Fibroblast of the aortic adventitia (primary cell): ENCODE measurements around the gene SOHLH1. TPM values are rescaled to one million over a fixed set of nuclear protein-coding genes. Genes with fewer than 3 reads are reported as not detected.

Source experiments
- DNase-seq: peaks from one replicate; pipeline ENCODE4 v3.0.0-alpha.2; 2010; ENCODE audit warnings: low read depth
- H3K4me3 ChIP-seq: 2 replicates; pipeline ENCODE4 v1.5.1; 2011; ENCODE audit warnings: low read depth, mild to moderate bottlenecking, control low read depth, low read length, moderate library complexity
- total RNA-seq: library from RNA; depleted of rRNA; stranded (reverse); fragments of >200 nt; gene quantifications from 2 replicates; pipeline ENCODE4 v1.2.3, GENCODE V29; 2012; ENCODE audit warnings: low replicate concordance
- TF ChIP-seq, protein P1 (sequence below): IDR thresholded peaks from 2 replicates; pipeline ENCODE4 v1.5.1; 2011; ENCODE audit warnings: mild to moderate bottlenecking, low read length, control low read depth, inconsistent platforms; ENCODE audit not compliant: insufficient read depth

The SOHLH1 gene
- total RNA-seq, 1 donor = not detected

DNA sequence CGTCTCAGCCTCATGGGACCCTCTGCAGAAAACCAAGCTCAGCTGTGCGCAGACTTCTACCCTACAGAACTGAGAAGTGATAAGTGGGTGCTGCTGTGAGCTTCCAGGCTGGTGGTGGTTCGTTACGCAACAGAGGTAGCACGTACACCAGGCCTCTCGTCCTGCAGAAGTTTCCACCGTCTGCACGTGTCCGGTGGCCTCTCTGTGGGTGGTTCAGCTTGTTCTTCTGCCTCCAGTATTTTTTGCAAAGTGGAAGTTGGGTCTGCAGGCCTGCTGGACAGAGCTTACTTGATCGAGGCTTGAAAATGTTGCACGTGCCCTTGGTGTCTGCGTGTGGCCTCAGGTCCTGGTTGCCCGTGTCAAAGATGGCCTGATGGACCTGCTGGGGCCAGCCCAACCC lies 30.2 kb upstream of the SOHLH1 start:
- TF ChIP-seq, protein P1, sequence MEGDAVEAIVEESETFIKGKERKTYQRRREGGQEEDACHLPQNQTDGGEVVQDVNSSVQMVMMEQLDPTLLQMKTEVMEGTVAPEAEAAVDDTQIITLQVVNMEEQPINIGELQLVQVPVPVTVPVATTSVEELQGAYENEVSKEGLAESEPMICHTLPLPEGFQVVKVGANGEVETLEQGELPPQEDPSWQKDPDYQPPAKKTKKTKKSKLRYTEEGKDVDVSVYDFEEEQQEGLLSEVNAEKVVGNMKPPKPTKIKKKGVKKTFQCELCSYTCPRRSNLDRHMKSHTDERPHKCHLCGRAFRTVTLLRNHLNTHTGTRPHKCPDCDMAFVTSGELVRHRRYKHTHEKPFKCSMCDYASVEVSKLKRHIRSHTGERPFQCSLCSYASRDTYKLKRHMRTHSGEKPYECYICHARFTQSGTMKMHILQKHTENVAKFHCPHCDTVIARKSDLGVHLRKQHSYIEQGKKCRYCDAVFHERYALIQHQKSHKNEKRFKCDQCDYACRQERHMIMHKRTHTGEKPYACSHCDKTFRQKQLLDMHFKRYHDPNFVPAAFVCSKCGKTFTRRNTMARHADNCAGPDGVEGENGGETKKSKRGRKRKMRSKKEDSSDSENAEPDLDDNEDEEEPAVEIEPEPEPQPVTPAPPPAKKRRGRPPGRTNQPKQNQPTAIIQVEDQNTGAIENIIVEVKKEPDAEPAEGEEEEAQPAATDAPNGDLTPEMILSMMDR = no peak
- no peak overlapping the region for H3K4me3 ChIP-seq
- DNase-seq = no peak

DNA sequence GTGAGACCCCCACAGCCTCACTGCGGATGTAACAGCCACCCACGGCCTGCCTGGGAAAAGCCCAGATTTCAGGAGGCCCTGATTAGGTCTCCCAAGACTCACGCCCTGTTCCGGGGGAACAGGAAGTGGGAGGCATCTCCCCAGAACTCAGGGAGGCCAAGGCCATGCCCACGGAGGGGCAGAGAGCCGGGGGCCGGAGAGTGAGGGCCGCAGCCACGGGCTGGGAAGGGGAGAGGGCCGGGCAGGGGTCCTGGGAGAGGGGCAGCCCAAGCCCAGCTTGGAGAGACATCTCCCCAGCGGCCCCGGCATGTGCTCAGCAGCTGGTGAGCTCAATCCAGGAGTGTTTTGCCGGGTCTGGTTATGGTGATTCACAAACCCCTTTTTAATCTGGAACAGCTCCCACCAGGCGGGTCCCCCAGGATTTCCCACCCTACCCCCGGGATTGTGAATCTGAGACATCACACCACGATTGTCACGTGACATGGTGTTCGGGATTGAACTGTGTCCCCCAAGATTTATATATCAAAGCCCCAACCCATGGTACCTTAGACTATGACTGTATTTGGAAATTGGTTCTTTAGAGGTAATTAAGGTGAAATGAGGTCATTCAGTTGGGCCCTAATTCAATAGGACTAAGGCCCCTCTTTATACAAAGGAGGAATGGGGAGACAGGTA lies 29.3 kb upstream of the SOHLH1 start:
- TF ChIP-seq, protein P1 = no peak
- no peak overlapping the region for H3K4me3 ChIP-seq
- no peak for DNase-seq

DNA sequence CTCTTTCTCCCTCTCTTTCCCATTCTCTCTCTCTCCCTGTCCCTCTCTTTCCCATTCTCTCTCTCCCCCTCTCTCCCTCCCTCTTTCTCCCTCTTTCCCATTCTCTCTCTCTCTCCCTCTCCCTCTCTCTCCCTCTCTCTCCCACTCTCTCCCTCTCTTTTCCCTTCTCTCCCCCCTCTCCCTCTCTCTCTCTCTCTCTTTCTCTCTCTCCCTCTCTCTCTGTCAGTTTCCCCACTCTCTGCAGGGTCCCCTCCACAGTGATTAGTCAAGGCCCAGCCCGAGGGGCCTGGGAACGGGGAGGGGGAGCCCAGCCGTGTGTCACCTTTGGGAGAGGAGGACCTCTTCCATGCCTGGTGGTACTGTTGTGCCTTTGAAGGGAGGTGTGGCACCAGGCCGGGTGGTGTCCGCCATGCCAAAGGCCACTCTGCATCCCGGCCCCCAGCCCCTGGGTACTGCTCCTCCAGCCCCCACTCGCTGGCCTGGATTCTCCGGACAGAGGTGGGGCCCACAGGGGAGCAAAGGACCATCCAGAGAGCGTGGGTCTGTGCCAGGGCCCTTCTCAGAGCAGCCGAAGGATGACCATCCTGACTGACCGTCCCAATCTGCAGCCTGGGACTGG lies 28.1 kb upstream of the SOHLH1 start:
- H3K4me3 ChIP-seq = no peak overlapping the region
- no peak for DNase-seq
- TF ChIP-seq, protein P1 = no peak

DNA sequence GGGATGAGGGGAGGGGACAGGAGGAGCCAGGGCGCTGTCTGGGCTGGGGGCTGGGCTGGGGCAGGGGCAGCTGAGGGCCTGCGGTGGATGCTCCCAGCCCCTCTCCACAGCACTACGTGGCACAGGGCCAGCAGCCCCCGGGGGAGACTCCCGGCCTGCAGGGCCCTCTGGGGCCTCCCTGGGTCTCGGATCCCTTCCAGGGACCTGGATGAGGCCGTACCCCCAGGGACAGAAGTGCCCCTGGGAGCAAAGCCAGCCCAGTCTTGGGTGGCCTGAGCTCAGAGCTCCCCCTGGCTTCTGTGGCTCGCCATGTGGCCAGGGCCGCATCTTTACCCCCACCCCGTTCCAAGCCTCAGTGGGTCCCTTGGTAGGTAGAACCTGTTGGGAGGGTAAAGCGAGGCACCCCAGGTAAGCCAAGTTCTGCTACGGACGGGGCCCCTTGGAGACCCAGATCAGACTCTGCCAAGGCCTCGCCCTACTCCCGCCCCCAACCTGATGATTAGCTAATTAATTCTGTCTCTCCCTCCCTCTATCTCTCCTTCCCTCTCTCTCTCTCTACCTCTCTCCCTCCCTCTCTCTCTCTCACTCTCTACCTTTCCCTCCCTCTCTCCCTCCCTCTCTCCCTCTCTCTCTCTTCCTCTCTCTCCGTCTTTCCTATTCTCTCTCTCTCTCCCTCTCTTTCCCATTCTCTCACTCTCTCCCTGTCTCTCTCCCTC lies 27.0 kb upstream of the SOHLH1 start:
- no peak overlapping the region for H3K4me3 ChIP-seq
- no peak for DNase-seq
- TF ChIP-seq, protein P1 = no peak

DNA sequence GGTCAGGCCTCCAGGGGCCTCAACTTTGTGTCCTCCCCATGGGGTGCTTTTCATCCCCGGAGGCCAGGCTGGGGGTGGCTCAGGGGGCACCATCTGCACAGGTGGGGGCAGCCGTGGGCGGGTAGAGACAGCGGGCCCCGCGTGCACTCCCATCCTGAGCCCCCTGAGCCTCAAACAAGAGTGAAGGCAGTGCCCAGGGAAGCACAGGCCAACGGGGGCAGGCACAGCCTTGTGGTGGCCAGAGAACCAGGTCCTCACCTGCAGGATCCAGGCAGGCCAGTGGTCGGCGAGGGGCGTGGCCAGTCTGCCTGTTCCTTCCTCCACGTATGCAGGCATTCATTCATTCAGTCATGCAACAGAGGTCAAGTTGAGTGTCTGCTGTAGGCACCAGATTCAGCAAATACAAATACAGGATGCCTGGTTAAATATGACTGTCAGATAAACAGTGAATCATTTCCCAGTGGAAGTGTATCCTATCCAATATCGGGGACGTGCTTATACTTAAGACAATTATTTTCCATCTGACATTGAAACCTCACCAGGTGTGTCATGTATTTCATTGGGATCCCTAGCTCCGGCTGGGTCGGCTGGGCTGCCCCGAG lies 25.0 kb upstream of the SOHLH1 start:
- DNase-seq = no peak
- no peak overlapping the region for H3K4me3 ChIP-seq
- TF ChIP-seq, protein P1 = no peak

DNA sequence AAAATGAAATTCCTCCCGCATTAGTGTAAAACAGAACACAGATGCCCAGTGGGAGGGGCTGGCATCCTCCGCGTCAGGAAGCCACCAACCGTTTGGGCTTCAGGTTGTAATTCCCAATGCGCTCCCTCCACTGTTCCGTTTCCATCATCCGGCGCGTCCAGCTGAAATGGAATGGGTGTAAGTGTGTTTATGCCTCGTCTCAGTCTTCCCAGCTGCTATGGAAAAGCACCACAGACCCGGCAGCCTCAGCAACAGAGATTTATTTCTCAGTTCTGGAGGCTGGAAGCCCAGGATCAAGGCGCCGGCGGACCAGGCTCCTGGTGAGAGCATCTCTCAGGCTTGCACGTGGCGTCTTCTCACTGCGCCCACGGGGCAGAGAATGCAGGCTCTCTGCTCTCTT lies 23.1 kb upstream of the SOHLH1 start:
- no peak for DNase-seq
- no peak overlapping the region for H3K4me3 ChIP-seq
- TF ChIP-seq, protein P1 = no peak
